Type B pancreatic cell (in vitro differentiated cells): Measurements from ENCODE around the gene GSTCD. TPM values are rescaled to one million over a fixed set of nuclear protein-coding genes. Genes with fewer than 3 reads are reported as not detected.
A peak's percentile ranks its signal among the peaks of the same experiment; 100 is the strongest.

Source experiments
- DNase-seq: peaks from one replicate; pipeline ENCODE4 v3.0.0; 2021; ENCODE audit warnings: mixed read lengths; ENCODE audit not compliant: unreplicated experiment; ENCODE audit errors: extremely low spot score
- H3K27ac Mint-ChIP-seq: 2 replicates; pipeline ENCODE4 v1.8.0; 2021; ENCODE audit warnings: mild to moderate bottlenecking, mixed read lengths
- H3K27me3 Mint-ChIP-seq: 2 replicates; pipeline ENCODE4 v1.8.0; 2021; ENCODE audit warnings: mixed read lengths
- H3K36me3 Mint-ChIP-seq: 2 replicates; pipeline ENCODE4 v1.8.0; 2021; ENCODE audit warnings: mixed read lengths
- H3K4me1 Mint-ChIP-seq: one replicate; pipeline ENCODE4 v1.8.0; 2021; ENCODE audit warnings: mixed read lengths; ENCODE audit not compliant: unreplicated experiment
- H3K4me3 Mint-ChIP-seq: 2 replicates; pipeline ENCODE4 v1.8.0; 2021; ENCODE audit warnings: mild to moderate bottlenecking, mixed read lengths
- H3K9me3 Mint-ChIP-seq: 2 replicates; pipeline ENCODE4 v1.8.0; 2021; ENCODE audit warnings: mixed read lengths
- CTCF ChIP-seq: fragments of 200-600 bp; sonication (generic); conservative IDR thresholded peaks from 2 replicates; pipeline ENCODE4 v1.5.0; 2021; ENCODE audit warnings: antibody characterized with exemption, mild to moderate bottlenecking
- total RNA-seq: library from RNA; stranded (reverse); gene quantifications from 2 replicates; pipeline ENCODE4 v1.2.1, GENCODE V29; 2021; ENCODE audit warnings: low replicate concordance

The GSTCD gene
- total RNA-seq, 1 donor from 2014 or later: 23.3 TPM

DNA sequence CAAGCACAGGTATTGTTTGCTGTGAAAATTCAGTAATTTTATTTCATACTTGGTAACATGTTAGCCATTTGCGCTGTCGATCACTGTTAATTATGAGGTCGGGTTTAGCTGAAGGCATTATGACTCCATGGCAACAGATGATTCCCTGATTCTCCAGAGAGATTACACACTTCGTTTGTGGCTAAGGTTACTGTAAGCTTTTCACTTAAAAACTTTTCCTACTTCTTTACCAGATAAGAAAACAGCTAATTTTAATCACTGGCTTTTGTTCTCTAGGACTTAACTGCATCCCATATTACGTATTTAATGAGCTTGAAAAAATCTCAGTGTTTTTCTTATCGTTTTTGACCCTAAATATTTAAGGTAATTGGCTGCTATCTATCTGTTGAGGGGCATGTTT, 2.1 kb downstream of the GSTCD start:
- Mint-ChIP-seq H3K36me3 (peaks cover 8% of the 10 kb centered on the region), H3K4me1 (peaks cover 36% of the 10 kb centered on the region), H3K9me3 (no peaks in the 10 kb centered on the region), H3K27me3 (no peaks in the 10 kb centered on the region), H3K4me3 (peak overlapping the region; percentile 63), H3K27ac (peak overlapping the region; percentile 36)
- no peak for DNase-seq
- no peak for TF ChIP-seq CTCF

- H3K27ac Mint-ChIP-seq: no peak overlapping the region
- H3K27me3 Mint-ChIP-seq: no peaks in the 10 kb centered on the region
- DNase-seq: no peak
- no peaks in the 10 kb centered on the region for H3K36me3 Mint-ChIP-seq
- no peaks in the 10 kb centered on the region for H3K9me3 Mint-ChIP-seq
- H3K4me1 Mint-ChIP-seq: peaks cover 31% of the 10 kb centered on the region
- no peak overlapping the region for H3K4me3 Mint-ChIP-seq
- no peak for TF ChIP-seq CTCF
Observed at GRCh38 chr4:105712766-105713165, 4.2 kb downstream of the GSTCD start.

DNA sequence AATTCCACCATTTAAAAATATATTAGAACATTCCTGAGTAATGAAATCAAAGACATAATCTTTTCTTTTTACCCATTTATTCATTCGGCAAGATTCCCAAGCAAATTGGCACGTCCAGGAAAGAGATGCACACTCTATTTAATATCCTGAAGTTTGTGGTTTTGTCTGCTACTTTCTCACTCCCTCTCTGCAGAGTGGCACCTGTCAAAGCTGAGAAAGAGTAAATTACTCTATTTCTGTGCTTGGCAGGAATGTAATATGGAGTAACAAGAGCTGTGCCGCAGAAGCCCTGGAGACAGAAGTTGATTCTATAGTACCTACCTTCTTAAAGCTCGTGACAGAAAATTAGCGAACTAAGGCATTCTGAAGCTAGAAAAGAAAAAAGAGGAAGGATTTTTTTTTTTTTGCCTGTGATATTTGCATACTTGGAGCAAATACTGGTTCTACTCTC, 5.5 kb downstream of the GSTCD start:
- H3K4me3 Mint-ChIP-seq: peak overlapping the region; percentile 31
- peaks cover 29% of the 10 kb centered on the region for H3K4me1 Mint-ChIP-seq
- H3K9me3 Mint-ChIP-seq: no peaks in the 10 kb centered on the region
- H3K27ac Mint-ChIP-seq: peak overlapping the region; percentile 56
- H3K36me3 Mint-ChIP-seq: no peaks in the 10 kb centered on the region
- TF ChIP-seq CTCF: no peak
- H3K27me3 Mint-ChIP-seq: no peaks in the 10 kb centered on the region
- DNase-seq: no peak

DNA sequence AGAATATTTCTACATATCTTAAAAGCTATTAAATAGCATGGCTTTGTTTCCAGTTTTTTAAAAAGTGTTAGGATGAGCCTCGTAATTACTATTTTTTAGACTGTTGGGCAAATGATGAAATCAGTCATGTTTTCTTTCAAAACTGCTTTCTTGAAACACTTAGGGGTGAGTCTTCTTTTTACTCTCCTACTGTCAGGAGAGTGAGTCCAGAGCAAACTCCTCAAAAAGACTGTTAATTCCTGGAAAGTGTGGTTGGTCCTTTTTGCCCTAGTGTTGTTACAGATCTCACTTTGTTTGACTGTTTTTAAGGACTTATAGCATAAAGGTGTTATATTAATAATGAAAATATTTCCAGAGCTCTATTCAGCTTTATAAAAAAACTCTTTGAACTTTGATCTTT, 6.3 kb downstream of the GSTCD start:
- Mint-ChIP-seq H3K4me3 (no peak overlapping the region), H3K4me1 (peaks cover 22% of the 10 kb centered on the region), H3K9me3 (no peaks in the 10 kb centered on the region), H3K27me3 (no peaks in the 10 kb centered on the region), H3K36me3 (no peaks in the 10 kb centered on the region), H3K27ac (no peak overlapping the region)
- no peak for DNase-seq
- TF ChIP-seq CTCF: no peak

DNA sequence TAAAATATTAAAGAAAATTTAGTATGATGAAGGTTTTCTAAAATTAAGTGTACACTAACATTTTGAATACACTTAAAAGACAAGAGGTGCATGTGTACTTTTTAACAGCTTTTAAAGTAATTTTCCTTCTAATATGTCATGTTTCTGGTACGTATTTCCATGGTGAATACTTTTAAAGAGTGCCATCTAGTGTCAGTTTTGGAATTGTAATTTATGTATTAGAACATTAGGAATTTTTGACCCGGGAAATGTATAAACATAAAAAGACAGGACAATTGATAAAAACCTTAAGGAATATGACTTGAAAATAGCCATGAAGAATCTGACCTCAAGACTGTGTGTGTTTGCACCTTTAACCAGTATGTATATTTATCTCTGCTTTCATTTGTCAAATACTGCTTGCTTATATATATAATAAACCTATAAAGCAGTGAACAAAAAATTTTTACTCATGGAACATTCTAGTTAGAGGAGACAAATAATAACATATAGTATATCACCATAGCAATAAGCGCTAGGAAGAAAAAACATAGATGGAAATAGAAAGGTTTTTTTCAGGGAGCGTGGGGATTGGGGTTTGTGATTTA, 7.2 kb downstream of the GSTCD start:
- Mint-ChIP-seq H3K4me3 (no peak overlapping the region), H3K4me1 (peaks cover 20% of the 10 kb centered on the region), H3K9me3 (no peaks in the 10 kb centered on the region), H3K36me3 (no peaks in the 10 kb centered on the region), H3K27me3 (no peaks in the 10 kb centered on the region), H3K27ac (no peak overlapping the region)
- DNase-seq: no peak
- TF ChIP-seq CTCF: peak; percentile 73

DNA sequence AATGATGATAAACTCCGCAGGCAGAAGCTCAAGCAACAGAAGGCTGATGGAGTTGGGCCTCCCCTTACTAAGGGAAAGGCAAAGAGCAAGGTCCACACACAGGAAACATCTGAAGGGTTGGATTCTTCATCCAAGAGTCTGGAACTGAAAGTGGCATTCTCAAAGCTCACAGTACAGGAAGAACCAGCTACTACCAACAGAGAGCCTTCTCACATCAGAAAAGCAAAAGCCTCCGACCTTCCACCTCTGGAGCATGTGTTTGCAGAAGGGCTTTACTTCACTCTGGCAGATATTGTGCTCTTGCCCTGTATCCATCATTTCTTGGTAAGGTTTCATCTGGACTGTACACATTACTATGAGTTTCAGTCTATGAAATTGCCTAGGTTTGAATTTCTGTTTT, 10.6 kb downstream of the GSTCD start:
- Mint-ChIP-seq H3K27ac (no peak overlapping the region), H3K36me3 (no peaks in the 10 kb centered on the region), H3K4me1 (peaks cover 5% of the 10 kb centered on the region), H3K4me3 (no peak overlapping the region), H3K9me3 (no peaks in the 10 kb centered on the region), H3K27me3 (no peaks in the 10 kb centered on the region)
- TF ChIP-seq CTCF: no peak
- DNase-seq: no peak
